ENCODE measurements around the gene FIGNL2.

DNA sequence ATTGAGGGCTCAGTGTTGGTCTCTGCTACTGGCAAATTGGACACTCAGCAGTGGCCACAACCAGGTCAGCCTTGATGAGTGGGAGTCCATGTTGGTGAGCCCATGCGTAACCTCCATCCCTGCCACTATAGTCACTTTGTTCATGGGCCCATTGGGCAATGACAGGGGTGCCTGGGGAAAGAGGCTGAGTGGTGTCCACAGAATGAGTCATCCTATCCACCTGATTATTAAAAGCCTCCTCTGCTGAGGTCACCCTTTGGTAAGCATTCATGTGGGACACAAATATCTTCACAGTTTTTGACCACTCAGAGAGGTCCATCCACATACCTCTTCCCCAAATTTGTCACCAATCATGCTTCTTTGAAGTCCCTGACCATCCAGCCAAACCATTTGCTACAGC, 50.0 kb downstream of the FIGNL2 start:
- TF ChIP-seq, protein P1, sequence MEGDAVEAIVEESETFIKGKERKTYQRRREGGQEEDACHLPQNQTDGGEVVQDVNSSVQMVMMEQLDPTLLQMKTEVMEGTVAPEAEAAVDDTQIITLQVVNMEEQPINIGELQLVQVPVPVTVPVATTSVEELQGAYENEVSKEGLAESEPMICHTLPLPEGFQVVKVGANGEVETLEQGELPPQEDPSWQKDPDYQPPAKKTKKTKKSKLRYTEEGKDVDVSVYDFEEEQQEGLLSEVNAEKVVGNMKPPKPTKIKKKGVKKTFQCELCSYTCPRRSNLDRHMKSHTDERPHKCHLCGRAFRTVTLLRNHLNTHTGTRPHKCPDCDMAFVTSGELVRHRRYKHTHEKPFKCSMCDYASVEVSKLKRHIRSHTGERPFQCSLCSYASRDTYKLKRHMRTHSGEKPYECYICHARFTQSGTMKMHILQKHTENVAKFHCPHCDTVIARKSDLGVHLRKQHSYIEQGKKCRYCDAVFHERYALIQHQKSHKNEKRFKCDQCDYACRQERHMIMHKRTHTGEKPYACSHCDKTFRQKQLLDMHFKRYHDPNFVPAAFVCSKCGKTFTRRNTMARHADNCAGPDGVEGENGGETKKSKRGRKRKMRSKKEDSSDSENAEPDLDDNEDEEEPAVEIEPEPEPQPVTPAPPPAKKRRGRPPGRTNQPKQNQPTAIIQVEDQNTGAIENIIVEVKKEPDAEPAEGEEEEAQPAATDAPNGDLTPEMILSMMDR (optimal IDR thresholded peaks at IDR 0.05 in 1 of 3, IDR thresholded peaks at IDR 0.05 in 1 of 3, conservative IDR thresholded peaks at IDR 0.05 in 1 of 3; ENCODE audit: extremely low read depth in 1 of 3, insufficient read depth in 2 of 3, low read length in 3 of 3) = no peak
- no peak for TF ChIP-seq EZH2 (IDR thresholded peaks at IDR 0.05; ENCODE audit: low read length)
